Pancreas (tissue), 10 donors: Measurements from ENCODE around the gene TIMM17A. TPM values are rescaled to one million over a fixed set of nuclear protein-coding genes. Genes with fewer than 3 reads are reported as not detected.

Experiments used
- ATAC-seq, 4 donors: fragments of 200-7000 bp; cut with Tn5 transposase; one replicate each; pipeline versions ENCODE4 v1.8.0 to v1.9.1; 2020; ENCODE audit warnings: mild to moderate bottlenecking in 4 of 4, moderate library complexity in 4 of 4
- DNase-seq, 6 donors: peaks; one replicate each; pipeline ENCODE4 v3.0.0-alpha.2; 2020
- FAIRE-seq: peaks from 2 replicates; lab custom pipeline; 2012; peaks lifted over from hg19 to GRCh38; lab: Jason Lieb, UNC
- H3K27ac ChIP-seq, 4 donors: fragments of 200-600 bp; sonication (generic); 1 replicate in 3 of 4; 2 replicates in 1 of 4; pipeline versions ENCODE4 v1.5.0 to v1.8.0; 2020
- H3K27me3 ChIP-seq, 4 donors: fragments of 200-600 bp; one replicate each; pipeline ENCODE4 v1.8.0; 2021
- H3K36me3 ChIP-seq, 3 donors: fragments of 200-600 bp; sonication (generic) in 1 of 3; one replicate each; pipeline versions ENCODE4 v1.5.0 to v1.8.0; 2020 to 2021
- H3K4me1 ChIP-seq, 3 donors: fragments of 200-600 bp; one replicate each; pipeline ENCODE4 v1.8.0; 2021
- H3K4me3 ChIP-seq, 4 donors: fragments of 200-600 bp; sonication (generic) in 2 of 4; one replicate each; pipeline versions ENCODE4 v1.5.0 to v1.8.0; 2020 to 2021
- H3K9me3 ChIP-seq, 4 donors: fragments of 200-600 bp; one replicate each; pipeline ENCODE4 v1.8.0; 2021
- WGBS, 2 donors: extraction: QIAGEN DNeasy Blood & Tissue Kit; methylation state at CpG; one replicate each; pipeline ENCODE4 v1.1.7; 2013; 5-methylcytosine and 5-hydroxymethylcytosine counted together
- intact Hi-C, 3 donors: fragments of 100-400 bp; cut with DNase I; formaldehyde crosslinking; loops; one replicate each; pipeline versions ENCODE4 v1.11.1 to v1.14.2; 2022
- polyA plus RNA-seq, 2 donors: library from polyadenylated mRNA; stranded (reverse); fragments of 200-250 nt; gene quantifications; one replicate each; pipeline ENCODE4 v1.2.3, GENCODE V29; 2013
- total RNA-seq, 6 donors: library from RNA; stranded (reverse); fragmentation: NEBNext Ultra II Directional in 4 of 6; extraction: Animal tissue kit (Norgen Biotek cat#: 25700) in 4 of 6; gene quantifications; one replicate each; pipeline versions ENCODE4 v1.2.1 to v1.2.4, GENCODE V29; 2021 to 2023
- TF ChIP-seq, protein P1 (sequence below), 4 donors: fragments of 200-600 bp; sonication (generic) in 3 of 4; IDR thresholded peaks; one replicate each; pipeline versions ENCODE4 v1.5.0 to v1.8.0; 2021; ENCODE audit warnings: antibody characterized with exemption in 4 of 4
- donor health status: healthy with polysubstance abuse.
- donor health status: DM: no; HTN: no; CAD: no; lungs with moderate emphysema.
- donor health status: DM: no; HTN: no; CAD: no.
- donor health status: control.
- donor health status: control.
- donor health status: Bipolar disorder and iron deficiency.
- donor health status: DM: yes; HTN: yes; CAD: no.
- donor health status: DM: no; HTN: no; CAD: no.
- donor health status: DM: no; HTN: no; CAD: no.
- donor health status: DM: yes; HTN: yes; CAD: no.

The TIMM17A gene
- total and polyA plus RNA-seq, 8 donors = 7.9 to 28.2 (median 17.5) TPM

DNA sequence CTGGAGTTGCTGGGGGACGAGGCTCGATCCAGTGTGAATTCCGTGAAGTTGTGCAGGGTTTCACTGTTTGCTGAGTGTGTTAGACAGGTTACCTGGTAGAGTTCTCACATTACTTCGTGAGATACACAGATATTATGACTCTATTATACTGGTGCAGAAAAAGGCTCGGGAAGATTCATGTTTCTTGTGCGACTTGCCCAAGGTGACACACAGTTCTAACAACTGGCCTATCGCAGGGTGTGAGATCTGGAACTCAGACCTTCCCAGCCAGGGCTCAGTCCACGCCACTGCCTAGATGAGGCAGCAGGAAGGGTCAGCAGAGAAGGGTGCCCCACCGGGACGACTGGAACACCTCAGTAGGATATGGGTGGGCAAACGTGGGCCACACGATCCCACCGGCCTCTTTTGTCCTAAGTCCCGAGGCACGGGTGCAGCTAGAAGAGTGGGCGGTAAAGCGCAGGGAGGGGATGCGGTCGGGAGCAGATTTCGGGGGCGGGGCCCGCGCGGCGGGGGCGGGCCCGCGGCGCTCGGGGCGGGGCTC lies 26.8 kb downstream of the TIMM17A start:
- peak; percentile 64 to 92 (median 80) for DNase-seq
- Histone ChIP-seq H3K27ac (peak overlapping the region in 2 of 4 donors; percentile 79 to 90), H3K36me3 (no peaks in the 10 kb centered on the region), H3K27me3 (no peaks in the 10 kb centered on the region), H3K9me3 (no peaks in the 10 kb centered on the region), H3K4me3 (peak overlapping the region in 3 of 4 donors; percentile 95 to 99 (median 96)), H3K4me1 (peaks cover 0 to 11% (median 0%) of the 10 kb centered on the region in 3 donors)
- peak in 3 of 4 donors; percentile 12 to 88 (median 15) for ATAC-seq
- intact Hi-C loops = no loop called here
- TF ChIP-seq, protein P1, sequence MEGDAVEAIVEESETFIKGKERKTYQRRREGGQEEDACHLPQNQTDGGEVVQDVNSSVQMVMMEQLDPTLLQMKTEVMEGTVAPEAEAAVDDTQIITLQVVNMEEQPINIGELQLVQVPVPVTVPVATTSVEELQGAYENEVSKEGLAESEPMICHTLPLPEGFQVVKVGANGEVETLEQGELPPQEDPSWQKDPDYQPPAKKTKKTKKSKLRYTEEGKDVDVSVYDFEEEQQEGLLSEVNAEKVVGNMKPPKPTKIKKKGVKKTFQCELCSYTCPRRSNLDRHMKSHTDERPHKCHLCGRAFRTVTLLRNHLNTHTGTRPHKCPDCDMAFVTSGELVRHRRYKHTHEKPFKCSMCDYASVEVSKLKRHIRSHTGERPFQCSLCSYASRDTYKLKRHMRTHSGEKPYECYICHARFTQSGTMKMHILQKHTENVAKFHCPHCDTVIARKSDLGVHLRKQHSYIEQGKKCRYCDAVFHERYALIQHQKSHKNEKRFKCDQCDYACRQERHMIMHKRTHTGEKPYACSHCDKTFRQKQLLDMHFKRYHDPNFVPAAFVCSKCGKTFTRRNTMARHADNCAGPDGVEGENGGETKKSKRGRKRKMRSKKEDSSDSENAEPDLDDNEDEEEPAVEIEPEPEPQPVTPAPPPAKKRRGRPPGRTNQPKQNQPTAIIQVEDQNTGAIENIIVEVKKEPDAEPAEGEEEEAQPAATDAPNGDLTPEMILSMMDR (IDR thresholded peaks at IDR 0.05) = no peak
- FAIRE-seq = no peak
- 3% methylated on average over 31 of the region's 31 CpGs for WGBS, 2 donors

- DNase-seq = peak; percentile 62 to 87 (median 68)
- 0% methylated on average over 50 to 80 of the region's 80 CpGs for WGBS, 2 donors
- Histone ChIP-seq H3K27me3 (no peaks in the 10 kb centered on the region), H3K36me3 (no peaks in the 10 kb centered on the region), H3K27ac (peak within 1 kb of the TSS; percentile 76 to 90 (median 84)), H3K4me3 (peak within 1 kb of the TSS; percentile 91 to 99 (median 96)), H3K9me3 (no peaks in the 10 kb centered on the region), H3K4me1 (peaks cover 0 to 11% (median 0%) of the 10 kb centered on the region in 3 donors)
- TF ChIP-seq, protein P1 (IDR thresholded peaks at IDR 0.05) = no peak
- intact Hi-C loops = no loop called here
- no peak for FAIRE-seq
- peak; percentile 82 to 92 (median 89) for ATAC-seq
Measured at GRCh38 chr1:201982623-201983379, 27.5 kb downstream of the TIMM17A start, which contains the start of gene RNPEP. RNPEP (plus strand) TSS chr1:201982648; CDS start chr1:201982667, 19 bp downstream.

DNA sequence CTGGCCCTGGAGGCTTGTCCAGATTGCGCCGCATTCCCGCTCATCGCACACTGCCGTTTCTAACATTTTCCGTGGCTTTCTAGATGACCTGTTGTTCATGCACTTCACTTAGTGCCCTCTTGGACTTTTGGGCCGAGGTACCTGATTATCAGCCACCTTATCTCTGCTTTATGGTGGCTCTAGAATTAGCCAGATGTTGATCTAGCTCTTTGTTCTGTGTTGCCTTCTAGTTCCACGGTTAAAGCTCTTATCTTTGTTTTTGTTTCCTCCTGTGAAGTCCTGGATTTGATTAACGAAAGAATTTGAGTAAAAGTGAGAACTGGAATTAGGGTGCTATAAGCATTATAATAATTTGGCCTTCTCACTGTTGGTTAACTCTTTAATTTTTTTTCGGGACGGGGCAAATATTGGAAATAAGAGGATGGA lies 28.1 kb downstream of the TIMM17A start:
- DNase-seq (no peak), FAIRE-seq (no peak), ATAC-seq (no peak)
- TF ChIP-seq, protein P1 (IDR thresholded peaks at IDR 0.05) = no peak
- no peaks in the 10 kb centered on the region for H3K9me3 ChIP-seq
- 3 to 6% methylated on average over 11 of the region's 11 CpGs for WGBS, 2 donors
- H3K36me3 ChIP-seq = no peaks in the 10 kb centered on the region
- no peaks in the 10 kb centered on the region for H3K27me3 ChIP-seq
- H3K4me1 ChIP-seq = peaks cover 0 to 11% (median 0%) of the 10 kb centered on the region in 3 donors
- intact Hi-C loops = no loop called here
- H3K27ac ChIP-seq = peak overlapping the region; percentile 76 to 90 (median 84)
- H3K4me3 ChIP-seq = peak overlapping the region; percentile 91 to 99 (median 96)

DNA sequence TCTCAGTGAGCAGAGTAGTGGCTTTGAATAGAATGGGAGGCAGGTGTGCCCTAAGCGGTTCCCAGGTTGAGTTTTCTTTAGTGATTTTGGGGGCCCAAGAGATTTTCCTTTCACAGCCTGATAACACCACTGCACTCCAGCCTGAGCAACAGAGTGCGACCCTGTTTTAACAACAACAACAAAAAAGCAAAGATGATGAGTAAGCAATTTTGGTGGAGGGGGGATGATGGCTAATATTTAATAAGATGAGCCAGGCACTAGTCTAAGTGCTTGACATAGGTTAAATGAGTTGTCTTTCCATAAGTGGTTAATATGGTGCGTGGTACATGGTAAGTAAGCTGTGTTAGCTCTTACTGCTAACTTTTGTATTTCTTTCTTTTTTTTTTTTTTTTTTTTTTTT lies 29.1 kb downstream of the TIMM17A start:
- Histone ChIP-seq H3K27me3 (no peaks in the 10 kb centered on the region), H3K36me3 (peaks cover 0 to 8% (median 3%) of the 10 kb centered on the region in 3 donors), H3K9me3 (no peaks in the 10 kb centered on the region), H3K27ac (no peak overlapping the region), H3K4me3 (no peak overlapping the region), H3K4me1 (peaks cover 0 to 11% (median 0%) of the 10 kb centered on the region in 3 donors)
- no peak for DNase-seq
- 93 to 94% methylated on average over 3 of the region's 3 CpGs for WGBS, 2 donors
- no peak for FAIRE-seq
- TF ChIP-seq, protein P1 (IDR thresholded peaks at IDR 0.05) = no peak
- intact Hi-C loops = no loop called here
- no peak for ATAC-seq
